Mucosa of stomach (tissue), 1 donor: ENCODE data around the gene ETV6.
A peak's percentile ranks its signal among the peaks of the same experiment; 100 is the strongest.
"Not testable (repeated sequence)": the region's sequence is repeated elsewhere in the genome, so short reads cannot be mapped to it uniquely, and the experiment has no call there.

ENCODE experiments used
- H3K27me3 ChIP-seq: one replicate; pipeline ENCODE4 v1.7.0; 2013; ENCODE audit warnings: mild to moderate bottlenecking, low read length; ENCODE audit not compliant: control insufficient read depth, insufficient read depth
- H3K36me3 ChIP-seq: one replicate; pipeline ENCODE4 v1.7.0; 2013; ENCODE audit warnings: low read length; ENCODE audit not compliant: control insufficient read depth, insufficient read depth
- H3K4me1 ChIP-seq: one replicate; pipeline ENCODE4 v1.7.0; 2013; ENCODE audit warnings: mild to moderate bottlenecking, low read length; ENCODE audit not compliant: control insufficient read depth, insufficient read depth
- H3K4me3 ChIP-seq: one replicate; pipeline ENCODE4 v1.7.0; 2013; ENCODE audit warnings: low read length
- H3K9ac ChIP-seq: one replicate; pipeline ENCODE4 v1.7.0; 2013; ENCODE audit warnings: mild to moderate bottlenecking, low read length, moderate library complexity
- H3K9me3 ChIP-seq: one replicate; pipeline ENCODE4 v1.7.0; 2013; ENCODE audit warnings: mild to moderate bottlenecking, low read length, moderate library complexity; ENCODE audit not compliant: control insufficient read depth
- donor health status: Pancreatic carcinoma.

Gene ETV6

DNA sequence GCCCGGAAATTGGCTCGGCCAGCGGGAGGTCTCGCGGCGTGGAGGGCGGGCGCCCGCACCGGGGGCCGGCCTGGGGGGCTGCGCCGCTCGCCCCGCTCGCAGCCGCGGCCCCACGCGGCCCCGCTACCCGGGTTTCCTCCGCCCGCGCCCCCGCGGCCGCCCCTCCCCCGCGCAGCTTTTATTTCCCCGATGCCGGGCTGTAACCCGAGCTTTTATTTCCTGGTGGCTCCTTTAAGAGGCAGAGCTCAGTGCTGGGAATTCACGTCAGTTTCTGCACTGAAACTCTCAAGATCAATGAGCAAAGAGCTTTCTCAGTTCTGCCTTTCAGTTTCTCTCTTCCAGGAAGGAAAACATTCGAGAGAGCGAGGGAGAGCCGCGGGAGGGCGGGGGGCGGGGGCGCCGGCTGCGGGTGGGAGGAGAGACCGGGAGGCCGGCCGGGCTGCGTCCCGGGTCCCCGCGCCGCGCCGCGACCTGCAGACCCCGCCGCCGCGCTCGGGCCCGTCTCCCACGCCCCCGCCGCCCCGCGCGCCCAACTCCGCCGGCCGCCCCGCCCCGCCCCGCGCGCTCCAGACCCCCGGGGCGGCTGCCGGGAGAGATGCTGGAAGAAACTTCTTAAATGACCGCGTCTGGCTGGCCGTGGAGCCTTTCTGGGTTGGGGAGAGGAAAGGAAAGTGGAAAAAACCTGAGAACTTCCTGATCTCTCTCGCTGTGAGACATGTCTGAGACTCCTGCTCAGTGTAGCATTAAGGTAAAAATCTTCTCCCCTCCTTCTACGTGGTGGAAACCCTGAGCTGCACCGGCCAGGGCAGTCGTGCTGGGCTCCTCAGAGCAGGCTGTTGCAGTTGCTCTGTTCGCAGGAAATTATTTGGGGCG lies at the start of gene ETV6:
Gene ETV6, plus strand, starts transcription at position 262 of the 873 bp plus-strand sequence. Its CDS starts 454 bp downstream, at position 716.
- H3K4me1 ChIP-seq, result peaks cover 15% of the 10 kb centered on the region
- H3K36me3 ChIP-seq, result no peaks in the 10 kb centered on the region
- peak within 1 kb of the TSS; percentile 76 for H3K4me3 ChIP-seq
- H3K27me3 ChIP-seq, result no peaks in the 10 kb centered on the region
- H3K9ac ChIP-seq, result peak within 1 kb of the TSS; percentile 94
- H3K9me3 ChIP-seq, result no peaks in the 10 kb centered on the region

DNA sequence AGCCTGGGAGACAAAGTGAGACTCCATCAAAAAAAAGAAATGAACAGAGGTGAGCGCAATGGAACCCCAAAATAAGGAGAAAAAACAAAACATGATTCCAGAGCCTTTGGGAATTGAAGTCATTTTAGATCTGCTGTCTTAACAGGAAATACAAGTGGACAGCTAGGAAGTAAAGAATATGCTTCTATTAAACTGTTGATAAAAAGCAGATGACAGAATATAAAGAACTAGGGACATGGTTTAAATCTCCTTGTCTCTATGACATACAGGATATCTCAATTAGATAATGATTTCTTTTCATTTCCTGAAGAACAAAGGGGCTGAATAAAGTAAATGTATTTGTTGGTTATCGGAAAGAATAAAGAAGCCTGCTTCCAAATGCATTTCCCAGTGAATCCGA lies 49.3 kb upstream of the ETV6 start:
- H3K36me3 ChIP-seq, result no peaks in the 10 kb centered on the region
- no peak overlapping the region for H3K4me3 ChIP-seq
- H3K4me1 ChIP-seq, result no peaks in the 10 kb centered on the region
- H3K27me3 ChIP-seq, result no peaks in the 10 kb centered on the region
- no peak overlapping the region for H3K9ac ChIP-seq
- no peaks in the 10 kb centered on the region for H3K9me3 ChIP-seq

DNA sequence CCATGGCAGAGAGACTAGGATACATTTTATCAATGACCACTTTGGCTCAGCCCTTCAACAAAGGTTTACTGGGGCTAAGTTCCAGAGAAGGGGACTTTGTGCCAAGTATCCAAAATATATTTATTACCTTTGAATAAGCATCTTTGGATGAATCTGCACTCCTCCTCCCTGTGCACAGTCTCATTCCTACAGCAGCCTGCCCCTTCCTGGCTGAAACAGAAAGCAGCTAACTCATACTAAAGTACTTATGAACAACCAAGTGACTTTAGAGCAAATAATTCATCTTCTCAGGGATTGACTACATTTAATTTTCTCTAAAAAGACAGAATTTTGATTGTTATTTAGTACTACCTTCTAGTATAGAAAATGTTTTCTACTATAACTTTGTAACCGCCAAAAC lies 47.8 kb upstream of the ETV6 start:
- H3K9me3 ChIP-seq, result no peaks in the 10 kb centered on the region
- H3K36me3 ChIP-seq, result no peaks in the 10 kb centered on the region
- peaks cover 2% of the 10 kb centered on the region for H3K4me1 ChIP-seq
- H3K27me3 ChIP-seq, result no peaks in the 10 kb centered on the region
- H3K4me3 ChIP-seq, result no peak overlapping the region
- H3K9ac ChIP-seq, result no peak overlapping the region

DNA sequence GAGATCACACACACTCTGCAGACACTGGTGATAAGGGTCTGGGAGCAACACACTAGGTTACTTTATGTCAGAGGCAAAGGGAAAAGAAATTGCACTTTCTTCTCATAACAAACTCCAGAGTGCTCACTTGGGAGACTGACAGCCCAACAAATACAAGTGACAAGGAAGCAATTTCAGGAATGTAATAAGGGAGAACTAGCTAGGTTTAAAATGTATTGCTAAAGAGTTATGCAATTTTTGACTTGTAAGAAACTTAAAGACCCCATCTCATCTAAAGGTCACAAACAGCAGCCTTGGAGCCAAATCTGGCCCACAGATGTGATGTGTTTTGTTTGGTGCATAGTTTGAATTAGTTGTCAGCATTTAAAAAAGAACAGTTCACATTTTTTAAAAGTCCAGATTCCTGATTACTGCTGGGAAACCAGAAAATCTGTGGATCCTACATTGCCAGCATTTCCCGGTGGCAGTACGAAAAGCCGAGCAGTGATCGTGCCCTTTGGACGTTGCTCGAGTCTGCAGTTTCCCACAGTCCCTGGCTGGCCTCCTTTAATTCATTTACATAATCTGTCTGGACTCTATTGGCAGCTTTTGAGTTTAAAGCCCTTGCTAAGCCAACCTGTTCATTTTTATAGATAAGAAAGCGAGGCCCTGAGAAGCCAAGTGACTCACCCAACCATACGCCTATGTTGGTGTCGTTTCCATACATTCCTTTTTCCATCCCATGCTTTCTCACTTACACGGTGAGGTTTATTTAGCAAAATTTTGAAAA lies 42.0 kb upstream of the ETV6 start:
- H3K27me3 ChIP-seq, result no peaks in the 10 kb centered on the region
- H3K9ac ChIP-seq, result no peak overlapping the region
- H3K4me1 ChIP-seq, result peaks cover 12% of the 10 kb centered on the region
- no peaks in the 10 kb centered on the region for H3K36me3 ChIP-seq
- no peak overlapping the region for H3K4me3 ChIP-seq
- no peaks in the 10 kb centered on the region for H3K9me3 ChIP-seq

DNA sequence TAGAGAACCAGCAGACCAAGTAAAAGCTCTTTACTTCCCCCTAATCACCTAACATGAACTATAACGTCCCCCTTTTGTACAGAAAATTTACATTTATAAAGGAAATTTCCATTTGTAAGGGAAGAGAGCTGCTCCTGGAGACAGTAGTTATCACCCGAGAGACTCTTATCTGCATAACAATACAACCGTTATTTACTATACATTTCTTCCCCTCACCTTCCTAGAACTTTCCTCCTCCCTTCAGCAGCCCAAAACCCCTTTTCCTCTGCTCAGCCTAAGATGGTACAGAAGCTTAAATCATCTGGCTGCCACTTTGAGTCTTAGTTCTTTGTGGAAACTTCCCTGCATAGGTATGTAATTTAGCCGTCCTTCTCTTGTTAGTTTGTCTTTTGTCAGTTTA lies 40.4 kb upstream of the ETV6 start:
- Histone ChIP-seq H3K36me3 (no peaks in the 10 kb centered on the region), H3K9me3 (no peaks in the 10 kb centered on the region), H3K27me3 (no peaks in the 10 kb centered on the region), H3K4me3 (no peak overlapping the region), H3K4me1 (peaks cover 12% of the 10 kb centered on the region), H3K9ac (no peak overlapping the region)

DNA sequence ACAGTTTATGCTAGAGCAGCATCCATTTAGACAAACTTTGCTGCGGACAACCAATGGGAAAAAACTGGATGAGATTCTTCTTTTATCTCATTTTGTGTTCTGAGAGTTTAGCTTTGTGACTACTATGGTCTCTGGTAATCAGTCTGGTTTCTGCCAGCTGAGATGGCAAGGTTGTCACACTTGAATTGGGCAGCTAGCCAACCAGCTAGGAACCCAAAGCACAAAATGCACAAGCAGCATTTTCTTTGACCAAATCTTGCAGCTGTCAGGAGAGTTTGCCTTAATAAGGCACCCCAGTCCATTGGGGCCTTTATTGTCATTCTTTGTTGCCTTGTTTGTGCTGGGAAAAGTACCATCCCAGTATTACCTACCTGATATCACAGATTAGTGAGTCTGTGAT lies 34.0 kb upstream of the ETV6 start:
- H3K4me1 ChIP-seq, result no peaks in the 10 kb centered on the region
- no peak overlapping the region for H3K4me3 ChIP-seq

DNA sequence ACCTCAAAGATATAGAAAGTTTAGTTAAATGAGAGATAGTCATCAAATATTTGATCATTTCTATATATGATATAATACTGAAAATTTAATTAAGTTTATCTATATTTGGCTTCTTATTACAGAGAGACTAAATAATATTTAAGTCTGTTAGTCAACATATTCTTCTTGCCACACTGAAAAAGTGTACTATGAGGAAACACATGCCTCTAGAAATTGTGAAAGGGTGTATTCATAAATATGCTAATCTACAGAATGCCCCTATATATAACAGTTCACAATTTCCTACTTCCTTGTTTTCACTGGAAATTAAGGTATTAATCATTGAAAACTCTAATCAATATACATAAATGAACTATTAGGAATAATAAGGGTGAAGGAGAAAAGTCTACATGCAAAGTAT lies 31.4 kb upstream of the ETV6 start:
- no peak overlapping the region for H3K4me3 ChIP-seq
- H3K36me3 ChIP-seq, result no peaks in the 10 kb centered on the region
- no peak overlapping the region for H3K9ac ChIP-seq
- no peaks in the 10 kb centered on the region for H3K9me3 ChIP-seq
- H3K27me3 ChIP-seq, result no peaks in the 10 kb centered on the region
- no peaks in the 10 kb centered on the region for H3K4me1 ChIP-seq

More for the DNA sequence above, 34.0 kb upstream of the ETV6 start:
- no peaks in the 10 kb centered on the region for H3K36me3 ChIP-seq
- H3K27me3 ChIP-seq, result no peaks in the 10 kb centered on the region
- H3K9ac ChIP-seq, result no peak overlapping the region
- H3K9me3 ChIP-seq, result no peaks in the 10 kb centered on the region

DNA sequence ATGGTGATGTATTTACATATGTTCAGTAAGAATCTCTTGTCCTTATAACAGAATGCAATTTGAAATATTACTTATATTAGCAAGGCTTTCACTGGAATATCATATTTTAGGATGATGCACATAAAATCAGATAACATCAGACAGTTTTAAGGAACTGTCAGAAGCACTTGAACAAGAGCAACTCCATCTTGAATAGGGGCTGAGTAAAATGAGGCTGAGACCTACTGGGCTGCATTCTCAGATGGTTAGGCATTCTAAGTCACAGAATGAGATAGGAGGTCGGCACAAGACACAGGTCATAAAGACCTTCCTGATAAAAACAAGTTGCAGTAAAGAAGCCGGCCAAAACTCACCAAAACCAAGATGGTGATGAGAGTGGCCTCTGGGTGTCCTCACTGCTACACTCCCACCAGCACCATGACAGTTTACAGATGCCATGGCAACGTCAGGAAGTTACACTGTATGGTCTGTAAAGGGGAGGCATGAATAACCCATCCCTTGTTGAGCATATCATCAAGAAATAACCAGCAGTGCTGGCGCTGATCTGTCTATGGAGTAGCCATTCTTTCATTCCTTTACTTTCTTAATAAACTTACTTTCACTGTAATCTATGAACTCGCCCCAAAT lies 27.6 kb upstream of the ETV6 start:
- H3K9ac ChIP-seq, result no peak overlapping the region
- H3K4me3 ChIP-seq, result no peak overlapping the region
- no peaks in the 10 kb centered on the region for H3K9me3 ChIP-seq
- no peaks in the 10 kb centered on the region for H3K27me3 ChIP-seq
- no peaks in the 10 kb centered on the region for H3K36me3 ChIP-seq
- H3K4me1 ChIP-seq, result no peaks in the 10 kb centered on the region

DNA sequence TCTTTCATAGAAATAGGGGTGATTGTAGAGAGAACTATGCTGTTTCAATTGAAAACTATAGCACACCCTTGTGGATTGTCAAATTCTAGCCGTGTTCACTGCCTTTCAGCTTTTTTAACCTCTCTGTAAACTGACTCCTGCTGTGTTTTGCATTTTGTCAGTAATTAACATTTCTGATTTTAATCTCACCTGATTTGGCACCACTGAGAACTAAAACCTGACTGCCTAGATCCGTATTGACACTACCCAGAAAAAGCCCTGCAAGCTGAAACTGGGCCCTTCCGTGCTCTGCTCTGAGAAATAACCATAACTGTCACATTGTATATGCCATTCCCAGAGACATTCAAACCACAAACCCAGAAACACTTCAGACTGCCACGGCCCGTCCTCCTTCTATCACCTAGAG lies 26.6 kb upstream of the ETV6 start:
- Histone ChIP-seq H3K9ac (no peak overlapping the region), H3K4me1 (no peaks in the 10 kb centered on the region), H3K27me3 (no peaks in the 10 kb centered on the region), H3K4me3 (no peak overlapping the region), H3K9me3 (no peaks in the 10 kb centered on the region), H3K36me3 (no peaks in the 10 kb centered on the region)

DNA sequence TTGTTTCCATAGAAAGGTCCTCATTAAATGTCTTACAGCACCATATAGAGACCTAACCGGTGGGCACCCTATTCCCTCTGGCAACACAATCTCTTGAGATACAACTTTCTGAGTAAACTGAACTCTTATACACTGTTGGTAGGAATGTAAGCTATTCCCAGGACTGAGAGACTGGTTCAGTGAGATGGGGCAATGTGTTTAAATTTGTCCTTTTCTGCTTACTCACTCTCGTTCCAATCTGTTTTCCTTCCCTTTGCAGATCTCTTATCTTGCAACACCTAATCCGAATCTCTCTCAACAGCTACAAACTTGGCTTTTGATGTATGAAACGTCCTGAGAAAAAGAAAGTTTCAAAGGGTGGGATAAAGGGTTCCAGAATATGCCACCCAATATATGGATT lies 26.1 kb upstream of the ETV6 start:
- H3K27me3 ChIP-seq, result no peaks in the 10 kb centered on the region
- H3K4me1 ChIP-seq, result no peaks in the 10 kb centered on the region
- no peaks in the 10 kb centered on the region for H3K36me3 ChIP-seq
- H3K9ac ChIP-seq, result no peak overlapping the region
- H3K9me3 ChIP-seq, result no peaks in the 10 kb centered on the region
- H3K4me3 ChIP-seq, result no peak overlapping the region

DNA sequence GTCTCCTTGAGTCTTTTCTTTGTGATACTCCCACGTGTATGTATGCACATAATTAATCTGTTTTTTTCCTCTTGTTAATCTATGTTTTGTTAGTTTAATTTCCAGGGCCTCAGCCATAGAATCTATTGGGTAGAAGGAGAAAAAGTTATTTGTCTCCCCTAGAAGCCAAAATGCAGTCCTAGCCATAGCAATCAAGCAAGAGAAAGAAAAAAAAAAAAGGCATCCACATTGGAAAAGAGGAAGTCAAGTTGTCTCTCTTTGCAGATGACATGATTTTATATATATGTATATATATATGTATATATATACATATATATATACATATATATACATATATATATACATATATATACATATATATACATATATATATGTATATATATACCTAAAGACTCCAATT lies 25.4 kb upstream of the ETV6 start:
- no peaks in the 10 kb centered on the region for H3K36me3 ChIP-seq
- no peaks in the 10 kb centered on the region for H3K9me3 ChIP-seq
- no peak overlapping the region for H3K4me3 ChIP-seq
- H3K4me1 ChIP-seq, result no peaks in the 10 kb centered on the region
- no peak overlapping the region for H3K9ac ChIP-seq
- no peaks in the 10 kb centered on the region for H3K27me3 ChIP-seq

DNA sequence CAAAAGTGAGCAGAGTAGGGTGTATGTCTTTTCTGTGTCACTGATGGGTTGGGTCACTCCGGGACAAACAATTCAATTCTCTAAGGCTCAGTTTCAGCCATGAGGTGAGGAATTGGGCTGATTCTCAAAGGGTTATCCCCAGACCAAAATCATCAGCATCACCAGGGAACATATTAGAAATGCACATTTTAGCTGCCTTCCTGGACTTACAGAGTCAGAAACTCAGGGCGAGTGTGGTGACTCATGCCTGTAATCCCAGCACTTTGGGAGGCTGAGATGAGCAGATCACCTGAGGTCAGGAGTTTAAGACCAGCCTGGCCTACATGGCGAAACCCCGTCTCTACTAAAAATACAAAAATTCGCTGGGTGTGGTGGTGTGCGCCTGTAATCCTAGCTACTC lies 21.8 kb upstream of the ETV6 start:
- not testable (repeated sequence) for H3K9me3 ChIP-seq, H3K9ac ChIP-seq, H3K4me1 ChIP-seq, H3K36me3 ChIP-seq, H3K27me3 ChIP-seq, H3K4me3 ChIP-seq
